Right atrium auricular region (tissue), 2 donors: ENCODE measurements around the gene EFR3B. TPM values are rescaled to one million over a fixed set of nuclear protein-coding genes. Genes with fewer than 3 reads are reported as not detected.

Experiments used
- DNase-seq: peaks from one replicate; pipeline ENCODE4 v3.0.0-alpha.2; 2019; ENCODE audit warnings: low spot score
- H3K27ac ChIP-seq, 2 donors: fragments of 200-600 bp; sonication (generic); 1 replicate in 1 of 2; 2 replicates in 1 of 2; pipeline ENCODE4 v1.5.1; 2016 to 2019
- H3K27me3 ChIP-seq, 2 donors: fragments of 200-600 bp; sonication (generic); one replicate each; pipeline versions ENCODE4 v1.5.1 to v1.6.0; 2017 to 2019
- H3K36me3 ChIP-seq: fragments of 200-600 bp; sonication (generic); one replicate; pipeline ENCODE4 v1.5.1; 2016
- H3K4me1 ChIP-seq, 2 donors: fragments of 200-600 bp; sonication (generic); one replicate each; pipeline versions ENCODE4 v1.5.1 to v1.6.0; 2017 to 2019
- H3K4me3 ChIP-seq, 2 donors: fragments of 200-600 bp; sonication (generic); 1 replicate in 1 of 2; 2 replicates in 1 of 2; pipeline ENCODE4 v1.5.1; 2017 to 2019; ENCODE audit warnings: mild to moderate bottlenecking in 1 of 2, moderate library complexity in 1 of 2
- H3K9me3 ChIP-seq, 2 donors: fragments of 200-600 bp; sonication (generic); one replicate each; pipeline ENCODE4 v1.5.1; 2019
- CTCF ChIP-seq, 2 donors: fragments of 200-600 bp; sonication (generic); IDR thresholded peaks; one replicate each; pipeline ENCODE4 v1.5.1; 2019; ENCODE audit warnings: antibody characterized with exemption in 2 of 2
- total RNA-seq, 2 donors: library from RNA; depleted of rRNA; stranded (reverse); fragments of >200 nt; gene quantifications; one replicate each; pipeline ENCODE4 v1.1.0, GENCODE V29; 2016

Gene EFR3B
- total RNA-seq, 2 donors from 2014 or later = 2.6 to 10.8 TPM

GRCh38 chr2:25044011-25044410 lies 2.1 kb downstream of the EFR3B start:
- DNase-seq = no peak
- H3K27me3 ChIP-seq = no peaks in the 10 kb centered on the region
- TF ChIP-seq CTCF (IDR thresholded peaks at IDR 0.05) = no peak
- H3K4me1 ChIP-seq = peaks cover 0 to 23% of the 10 kb centered on the region in 2 donors
- H3K4me3 ChIP-seq = no peak overlapping the region
- H3K9me3 ChIP-seq = no peaks in the 10 kb centered on the region
- H3K36me3 ChIP-seq = no peaks in the 10 kb centered on the region
- no peak overlapping the region for H3K27ac ChIP-seq

- Histone ChIP-seq H3K36me3 (no peaks in the 10 kb centered on the region), H3K4me3 (no peak overlapping the region), H3K27me3 (no peaks in the 10 kb centered on the region), H3K9me3 (no peaks in the 10 kb centered on the region), H3K4me1 (peaks cover 0 to 23% of the 10 kb centered on the region in 2 donors), H3K27ac (no peak overlapping the region)
- DNase-seq = no peak
- no peak for TF ChIP-seq CTCF (IDR thresholded peaks at IDR 0.05)
These were observed 3.1 kb downstream of the EFR3B start for GRCh38 chr2:25044990-25045389.

GRCh38 chr2:25049422-25049821 lies 7.5 kb downstream of the EFR3B start:
- no peak for DNase-seq
- no peaks in the 10 kb centered on the region for H3K9me3 ChIP-seq
- H3K27me3 ChIP-seq = no peaks in the 10 kb centered on the region
- H3K4me3 ChIP-seq = no peak overlapping the region
- no peak overlapping the region for H3K27ac ChIP-seq
- H3K4me1 ChIP-seq = peaks cover 0 to 10% of the 10 kb centered on the region in 2 donors
- TF ChIP-seq CTCF (IDR thresholded peaks at IDR 0.05) = no peak
- H3K36me3 ChIP-seq = no peaks in the 10 kb centered on the region

- no peak for TF ChIP-seq CTCF (IDR thresholded peaks at IDR 0.05)
- H3K9me3 ChIP-seq = no peaks in the 10 kb centered on the region
- no peak overlapping the region for H3K4me3 ChIP-seq
- H3K36me3 ChIP-seq = no peaks in the 10 kb centered on the region
- no peak for DNase-seq
- H3K27me3 ChIP-seq = no peaks in the 10 kb centered on the region
- H3K4me1 ChIP-seq = peaks cover 0 to 10% of the 10 kb centered on the region in 2 donors
- no peak overlapping the region for H3K27ac ChIP-seq
These were observed 8.3 kb downstream of the EFR3B start for GRCh38 chr2:25050128-25050527.

- DNase-seq = no peak
- peaks cover 0 to 20% of the 10 kb centered on the region in 2 donors for H3K4me1 ChIP-seq
- TF ChIP-seq CTCF (IDR thresholded peaks at IDR 0.05) = no peak
- H3K36me3 ChIP-seq = no peaks in the 10 kb centered on the region
- no peaks in the 10 kb centered on the region for H3K27me3 ChIP-seq
- no peak overlapping the region for H3K4me3 ChIP-seq
- H3K27ac ChIP-seq = no peak overlapping the region
- H3K9me3 ChIP-seq = no peaks in the 10 kb centered on the region
These were observed 11.2 kb downstream of the EFR3B start for GRCh38 chr2:25053041-25053440.

GRCh38 chr2:25054720-25055119 lies 12.8 kb downstream of the EFR3B start:
- no peak for DNase-seq
- H3K27ac ChIP-seq = no peak overlapping the region
- no peaks in the 10 kb centered on the region for H3K9me3 ChIP-seq
- H3K4me1 ChIP-seq = peaks cover 0 to 20% of the 10 kb centered on the region in 2 donors
- H3K36me3 ChIP-seq = no peaks in the 10 kb centered on the region
- H3K4me3 ChIP-seq = no peak overlapping the region
- H3K27me3 ChIP-seq = no peaks in the 10 kb centered on the region
- TF ChIP-seq CTCF (IDR thresholded peaks at IDR 0.05) = no peak
